Measurements from ENCODE around the gene MICAL3. TPM values are rescaled to one million over a fixed set of nuclear protein-coding genes. Genes with fewer than 3 reads are reported as not detected.

MICAL3 gene
- polyA plus RNA-seq, 1 donor from 2014 or later: 28.1 TPM

GRCh38 chr22:17999851-18000250 lies 24.5 kb downstream of the MICAL3 start:
- Histone ChIP-seq H2AFZ (ENCODE audit: low read depth, low read length) (no peak overlapping the region), H3K9me2 (ENCODE audit: insufficient read depth, low read length) (no peaks in the 10 kb centered on the region), H3K4me2 (ENCODE audit: low read length) (peak overlapping the region; percentile 71), H3K9ac (ENCODE audit: low read length) (peak overlapping the region; percentile 78), H4K20me1 (ENCODE audit: insufficient read depth) (peaks cover 5% of the 10 kb centered on the region), H3F3A (ENCODE audit: insufficient read depth, low read length, poor library complexity, severe bottlenecking) (no peaks in the 10 kb centered on the region), H3K79me2 (replicated peaks; ENCODE audit: insufficient read depth, low read length) (peaks cover 27% of the 10 kb centered on the region), H3K27ac (ENCODE audit: low read length) (no peak overlapping the region), H3K9me3 (ENCODE audit: low read length) (no peaks in the 10 kb centered on the region), H3K36me3 (ENCODE audit: insufficient read depth, low read length) (no peaks in the 10 kb centered on the region), H3K27me3 (ENCODE audit: insufficient read depth, low read depth, low read length) (no peaks in the 10 kb centered on the region), H3K4me3 (ENCODE audit: low read length) (peak overlapping the region; percentile 88)
- TF ChIP-seq POLR2AphosphoS5 (IDR thresholded peaks at IDR 0.05) (no peak), TAF1 (IDR thresholded peaks at IDR 0.05; ENCODE audit: low read depth) (no peak), EZH2 (IDR thresholded peaks at IDR 0.05; ENCODE audit: borderline replicate concordance, insufficient read depth, low read length, poor library complexity, severe bottlenecking) (no peak), MXI1 (conservative IDR thresholded peaks at IDR 0.05; ENCODE audit: poor library complexity, severe bottlenecking) (no peak), RAD21 (conservative IDR thresholded peaks at IDR 0.05) (no peak), SMC3 (conservative IDR thresholded peaks at IDR 0.05; ENCODE audit: poor library complexity) (no peak), EP300 (conservative IDR thresholded peaks at IDR 0.05; ENCODE audit: poor library complexity, severe bottlenecking) (no peak), REST (IDR thresholded peaks at IDR 0.05; ENCODE audit: borderline replicate concordance) (no peak), CTCF (IDR thresholded peaks at IDR 0.05; ENCODE audit: poor library complexity, severe bottlenecking) (no peak)

GRCh38 chr22:17998913-17999312 lies 25.4 kb downstream of the MICAL3 start:
- Histone ChIP-seq H3K4me3 (ENCODE audit: low read length) (no peak overlapping the region), H3K79me2 (replicated peaks; ENCODE audit: insufficient read depth, low read length) (peaks cover 32% of the 10 kb centered on the region), H3K9me2 (ENCODE audit: insufficient read depth, low read length) (no peaks in the 10 kb centered on the region), H3K9me3 (ENCODE audit: low read length) (no peaks in the 10 kb centered on the region), H3K27me3 (ENCODE audit: insufficient read depth, low read depth, low read length) (no peaks in the 10 kb centered on the region), H2AFZ (ENCODE audit: low read depth, low read length) (no peak overlapping the region), H4K20me1 (ENCODE audit: insufficient read depth) (peaks cover 5% of the 10 kb centered on the region), H3K36me3 (ENCODE audit: insufficient read depth, low read length) (no peaks in the 10 kb centered on the region), H3K27ac (ENCODE audit: low read length) (no peak overlapping the region), H3K9ac (ENCODE audit: low read length) (no peak overlapping the region), H3F3A (ENCODE audit: insufficient read depth, low read length, poor library complexity, severe bottlenecking) (no peaks in the 10 kb centered on the region), H3K4me2 (ENCODE audit: low read length) (no peak overlapping the region)
- TF ChIP-seq REST (IDR thresholded peaks at IDR 0.05; ENCODE audit: borderline replicate concordance): no peak
- TF ChIP-seq EP300 (conservative IDR thresholded peaks at IDR 0.05; ENCODE audit: poor library complexity, severe bottlenecking): no peak
- TF ChIP-seq EZH2 (IDR thresholded peaks at IDR 0.05; ENCODE audit: borderline replicate concordance, insufficient read depth, low read length, poor library complexity, severe bottlenecking): no peak
- TF ChIP-seq POLR2AphosphoS5 (IDR thresholded peaks at IDR 0.05): no peak
- no peak for TF ChIP-seq CTCF (IDR thresholded peaks at IDR 0.05; ENCODE audit: poor library complexity, severe bottlenecking)
- no peak for TF ChIP-seq MXI1 (conservative IDR thresholded peaks at IDR 0.05; ENCODE audit: poor library complexity, severe bottlenecking)
- no peak for TF ChIP-seq RAD21 (conservative IDR thresholded peaks at IDR 0.05)
- no peak for TF ChIP-seq TAF1 (IDR thresholded peaks at IDR 0.05; ENCODE audit: low read depth)
- TF ChIP-seq SMC3 (conservative IDR thresholded peaks at IDR 0.05; ENCODE audit: poor library complexity): no peak

Measured in neural cell (in vitro differentiated cells).